Smooth muscle cell of the pulmonary artery (primary cell): ENCODE results near the gene C11orf86. TPM values are rescaled to one million over a fixed set of nuclear protein-coding genes. Genes with fewer than 3 reads are reported as not detected.

ENCODE experiments used
- total RNA-seq: library from RNA; depleted of rRNA; stranded (reverse); fragments of >200 nt; gene quantifications from 2 replicates; pipeline ENCODE4 v1.2.3, GENCODE V29; 2014

Gene C11orf86
- not detected in 2 replicates for total RNA-seq

GRCh38 chr11:66974724-66975404 is at the start of gene C11orf86:
Gene C11orf86, plus strand, starts transcription at chr11:66975304. Its CDS starts 59 bp downstream, at chr11:66975363.

GRCh38 chr11:66958232-66958955 is 16.7 kb upstream of the C11orf86 start, which contains the start of gene PC:
Gene PC, minus strand, starts transcription at chr11:66958383. Its CDS starts 86,224 bp downstream, at chr11:66872159.

GRCh38 chr11:67022961-67023956 is 48.2 kb downstream of the C11orf86 start, which contains the start of gene SYT12:
Gene SYT12, plus strand, starts transcription at chr11:67023134. Its CDS starts 7,011 bp downstream, at chr11:67030145.

Other genes starting within 250 kb of the C11orf86 start
- gene SPTBN2, start 246.1 kb upstream of the C11orf86 start, total RNA-seq = 1.1 and 4.6 TPM in 2 replicates
- gene RCE1, start 131.9 kb upstream of the C11orf86 start, total RNA-seq = 14.9 and 21.5 TPM in 2 replicates
- 12.3 and 25.0 TPM in 2 replicates for gene LRFN4, start 118.2 kb upstream of the C11orf86 start, total RNA-seq
- 17.0 and 27.0 TPM in 2 replicates for gene PC, start 16.9 kb upstream of the C11orf86 start, total RNA-seq
- gene SYT12, start 47.8 kb downstream of the C11orf86 start, total RNA-seq = 1.6 and 2.6 TPM in 2 replicates
- 9.1 and 10.6 TPM in 2 replicates for gene RHOD, start 81.5 kb downstream of the C11orf86 start, total RNA-seq
- gene KDM2A, start 144.0 kb downstream of the C11orf86 start, total RNA-seq = 60.1 and 60.7 TPM in 2 replicates